GM18526 (cell line): ENCODE results near the gene DDX18.

Experiments used
- POLR2A ChIP-seq: IDR thresholded peaks from 3 replicates; pipeline ENCODE4 v1.6.1; 2011; ENCODE audit not compliant: insufficient read length; ENCODE audit errors: extremely low read depth

The DDX18 gene

DNA sequence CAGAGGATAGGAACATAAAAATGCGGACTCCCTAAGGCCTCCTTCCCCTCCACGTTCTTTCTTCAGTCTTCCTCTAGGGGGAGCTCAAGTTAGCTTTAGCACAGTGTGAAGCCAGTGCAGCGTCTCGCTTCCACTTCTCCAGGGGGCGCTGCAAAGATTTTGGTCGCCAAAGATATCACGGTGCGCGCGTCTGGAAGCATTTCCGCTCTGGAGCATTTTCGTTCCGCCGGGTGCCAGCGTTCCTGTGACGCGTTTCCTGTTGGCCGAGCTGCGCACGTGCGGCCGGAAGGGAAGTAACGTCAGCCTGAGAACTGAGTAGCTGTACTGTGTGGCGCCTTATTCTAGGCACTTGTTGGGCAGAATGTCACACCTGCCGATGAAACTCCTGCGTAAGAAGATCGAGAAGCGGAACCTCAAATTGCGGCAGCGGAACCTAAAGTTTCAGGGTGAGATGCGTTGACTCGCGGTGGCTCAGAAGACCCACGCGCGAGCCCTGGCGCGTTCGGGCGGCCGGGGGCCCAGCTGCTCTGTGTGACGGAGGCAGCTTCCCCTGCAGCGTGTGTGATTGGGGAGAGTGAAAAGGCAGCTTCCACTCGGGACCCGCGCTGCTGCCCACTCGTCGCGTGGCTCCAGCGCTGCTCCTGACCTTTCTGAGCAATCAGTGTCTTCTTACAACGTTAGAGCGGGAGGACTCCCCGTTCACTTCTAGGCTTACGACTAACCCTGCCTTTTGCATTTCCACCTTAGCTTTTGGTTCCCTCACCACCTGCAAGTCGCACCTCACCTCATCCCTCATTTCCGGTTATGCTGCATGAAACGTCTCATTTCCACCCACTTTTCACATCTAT is at the start of gene DDX18:
Gene DDX18, plus strand, starts transcription at position 275 of the 848 bp plus-strand sequence. Its CDS starts 87 bp downstream, at position 362.
- TF ChIP-seq POLR2A = peak; percentile 69

GRCh38 chr2:117770730-117771129 is 43.8 kb upstream of the DDX18 start:
- no peak for TF ChIP-seq POLR2A

GRCh38 chr2:117771969-117772630 is 42.4 kb upstream of the DDX18 start:
- TF ChIP-seq POLR2A = no peak

DNA sequence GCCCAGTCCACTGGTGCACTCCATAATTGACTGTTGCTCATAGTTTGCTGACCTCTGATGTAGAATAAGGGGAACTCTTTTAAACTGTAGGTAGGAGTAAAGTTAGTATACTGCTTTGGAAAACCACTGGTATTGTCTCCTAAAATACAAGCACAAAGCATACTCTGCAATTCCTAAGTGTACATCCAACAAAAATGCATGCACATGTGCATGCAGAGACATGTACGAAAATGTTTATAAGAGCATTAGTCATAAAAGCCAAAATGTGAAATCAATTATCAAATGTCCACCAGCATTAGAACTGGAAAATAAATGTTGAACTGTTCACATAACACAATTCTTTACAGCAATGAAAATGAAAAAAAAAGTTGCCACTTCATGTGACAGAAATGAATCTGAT is 39.8 kb upstream of the DDX18 start:
- no peak for TF ChIP-seq POLR2A

DNA sequence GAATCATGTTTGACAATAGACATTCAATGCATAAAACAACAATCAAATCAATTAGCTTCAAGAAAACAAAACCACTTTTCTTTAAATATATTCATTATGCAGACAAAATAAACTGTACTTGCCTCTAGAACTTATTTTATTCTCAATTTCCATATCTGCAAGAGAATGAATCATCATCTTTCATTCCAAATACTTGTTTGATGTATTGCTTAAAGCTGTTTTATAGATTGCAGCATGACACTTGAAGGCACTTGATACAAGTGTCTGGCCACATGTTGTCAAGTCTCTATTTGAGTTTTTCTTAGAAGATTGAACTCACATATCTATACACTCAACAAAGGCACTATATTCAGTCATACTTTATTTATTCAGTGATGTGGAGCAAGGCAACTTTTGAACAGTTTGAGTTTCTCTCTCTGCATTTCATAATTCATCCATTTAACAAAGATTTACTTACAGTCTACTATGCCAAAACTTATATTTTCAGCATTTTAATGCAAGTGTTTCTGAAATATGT is 38.7 kb upstream of the DDX18 start:
- no peak for TF ChIP-seq POLR2A

GRCh38 chr2:117776888-117777287 is 37.6 kb upstream of the DDX18 start:
- TF ChIP-seq POLR2A = no peak

DNA sequence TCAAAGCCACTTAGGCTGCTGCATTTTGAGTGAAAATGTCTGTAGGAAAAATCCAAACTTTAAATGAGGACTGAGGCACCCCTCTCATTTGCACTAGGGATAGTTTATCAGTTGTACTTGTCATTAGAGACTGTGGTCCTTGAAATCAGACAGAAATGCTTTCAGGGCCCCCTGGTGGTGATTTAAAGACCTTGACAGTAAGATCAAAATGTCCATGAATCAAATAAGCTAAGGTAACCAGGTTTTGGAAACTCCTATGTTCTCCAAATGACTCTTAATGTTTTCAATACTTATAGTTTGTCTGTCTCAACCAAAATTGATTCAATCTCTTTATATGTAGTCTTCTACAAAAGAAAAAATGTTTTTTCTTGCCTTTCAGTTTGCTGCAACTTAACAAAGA is 28.8 kb upstream of the DDX18 start:
- TF ChIP-seq POLR2A = no peak

DNA sequence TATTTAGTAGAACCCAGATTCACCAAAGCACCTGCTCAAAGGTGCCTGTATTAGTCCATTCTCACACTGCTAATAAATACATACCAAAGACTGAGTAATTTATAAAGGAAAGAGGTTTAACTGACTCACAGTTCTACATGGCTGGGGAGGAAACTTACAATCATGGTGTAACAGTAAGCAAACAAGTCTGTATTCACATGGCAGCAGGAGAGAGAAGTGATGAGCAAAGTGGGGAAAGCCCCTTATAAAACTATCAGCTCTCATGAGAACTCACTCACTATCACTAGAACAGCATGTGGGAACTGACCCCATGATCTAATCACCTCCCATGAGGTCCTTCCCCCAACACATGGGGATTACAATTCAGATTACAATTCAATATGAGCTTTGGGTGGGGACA is 28.0 kb upstream of the DDX18 start:
- no peak for TF ChIP-seq POLR2A

DNA sequence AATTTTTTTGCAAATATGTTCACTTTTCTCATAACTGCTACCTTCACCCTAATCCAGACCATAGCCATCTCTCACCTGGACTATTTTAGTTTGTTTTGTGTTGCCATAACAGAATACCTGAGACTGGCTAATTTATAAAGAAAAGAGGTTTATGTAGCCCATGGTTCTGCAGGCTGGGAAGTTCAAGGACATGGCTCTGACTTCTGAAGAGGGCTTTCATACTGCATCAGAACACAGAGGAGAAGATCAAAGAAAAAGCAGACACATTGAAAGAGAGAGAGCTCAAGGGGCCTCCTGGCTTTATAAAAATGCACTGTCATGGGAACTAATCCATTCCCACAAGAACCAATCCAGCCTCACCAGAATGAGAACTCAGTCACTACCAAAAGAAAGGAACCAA is 25.0 kb upstream of the DDX18 start:
- TF ChIP-seq POLR2A = no peak

GRCh38 chr2:117794668-117795067 is 19.8 kb upstream of the DDX18 start:
- no peak for TF ChIP-seq POLR2A

GRCh38 chr2:117801826-117802225 is 12.7 kb upstream of the DDX18 start:
- no peak for TF ChIP-seq POLR2A

GRCh38 chr2:117812443-117812842 is 2.0 kb upstream of the DDX18 start:
- no peak for TF ChIP-seq POLR2A

- TF ChIP-seq POLR2A = no peak
Measured at GRCh38 chr2:117815946-117816345, 1.5 kb downstream of the DDX18 start.

GRCh38 chr2:117818921-117819320 is 4.4 kb downstream of the DDX18 start:
- no peak for TF ChIP-seq POLR2A

DNA sequence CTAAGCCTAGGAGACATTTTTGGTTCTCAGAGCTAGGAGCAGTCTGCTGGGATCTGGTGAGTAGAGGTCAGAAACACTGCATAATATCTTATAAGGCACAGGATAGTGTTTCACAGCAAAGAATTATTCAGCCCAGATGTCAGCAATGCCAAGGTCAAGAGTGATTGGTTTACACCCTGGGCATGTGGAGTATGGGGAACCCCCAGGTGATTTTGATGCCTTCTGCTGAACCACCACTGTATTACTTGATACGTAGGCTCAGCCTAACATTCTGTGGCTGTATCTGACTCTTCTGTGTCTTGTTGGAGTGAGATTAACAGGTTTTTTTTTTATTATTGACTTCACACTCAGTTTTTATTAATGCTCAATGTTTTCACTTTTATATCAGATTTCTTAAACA is 6.0 kb downstream of the DDX18 start:
- TF ChIP-seq POLR2A = no peak

- TF ChIP-seq POLR2A = no peak
Measured at GRCh38 chr2:117825437-117825836, 10.9 kb downstream of the DDX18 start.
